Measurements from ENCODE around the gene FDXR.

- TF ChIP-seq CTCF (IDR thresholded peaks at IDR 0.05; ENCODE audit: control extremely low read depth in 1 of 3, insufficient read depth in 1 of 3, low read depth in 1 of 3, low read length in 3 of 3) (no peak), SUZ12 (IDR thresholded peaks at IDR 0.05; ENCODE audit: low read length) (no peak), CREB1 (IDR thresholded peaks at IDR 0.05) (no peak), RFX5 (IDR thresholded peaks at IDR 0.05; ENCODE audit: borderline replicate concordance, low read depth, low read length) (no peak), SRF (IDR thresholded peaks at IDR 0.05; ENCODE audit: low read depth, low read length) (no peak), E2F6 (IDR thresholded peaks at IDR 0.05) (no peak), TBP (IDR thresholded peaks at IDR 0.05; ENCODE audit: low read depth, low read length) (no peak), RAD21 (IDR thresholded peaks at IDR 0.05 in 1 of 2, conservative IDR thresholded peaks at IDR 0.05 in 1 of 2; ENCODE audit: low read depth in 2 of 2, low read length in 2 of 2) (no peak), POLR2A (IDR thresholded peaks at IDR 0.05; ENCODE audit: control extremely low read depth in 1 of 2, low read depth in 2 of 2, low read length in 2 of 2) (no peak), EZH2 (IDR thresholded peaks at IDR 0.05; ENCODE audit: low read depth, low read length, severe bottlenecking) (no peak)
Observed at GRCh38 chr17:74822335-74822938, 50.4 kb downstream of the FDXR start.

Data from H1 (cell line).